ENCODE data around the gene GRIK4. TPM values are rescaled to one million over a fixed set of nuclear protein-coding genes. Genes with fewer than 3 reads are reported as not detected.

Gene GRIK4
- total RNA-seq, 4 donors from 2014 or later, result 0.09 TPM; not detected in 3

DNA sequence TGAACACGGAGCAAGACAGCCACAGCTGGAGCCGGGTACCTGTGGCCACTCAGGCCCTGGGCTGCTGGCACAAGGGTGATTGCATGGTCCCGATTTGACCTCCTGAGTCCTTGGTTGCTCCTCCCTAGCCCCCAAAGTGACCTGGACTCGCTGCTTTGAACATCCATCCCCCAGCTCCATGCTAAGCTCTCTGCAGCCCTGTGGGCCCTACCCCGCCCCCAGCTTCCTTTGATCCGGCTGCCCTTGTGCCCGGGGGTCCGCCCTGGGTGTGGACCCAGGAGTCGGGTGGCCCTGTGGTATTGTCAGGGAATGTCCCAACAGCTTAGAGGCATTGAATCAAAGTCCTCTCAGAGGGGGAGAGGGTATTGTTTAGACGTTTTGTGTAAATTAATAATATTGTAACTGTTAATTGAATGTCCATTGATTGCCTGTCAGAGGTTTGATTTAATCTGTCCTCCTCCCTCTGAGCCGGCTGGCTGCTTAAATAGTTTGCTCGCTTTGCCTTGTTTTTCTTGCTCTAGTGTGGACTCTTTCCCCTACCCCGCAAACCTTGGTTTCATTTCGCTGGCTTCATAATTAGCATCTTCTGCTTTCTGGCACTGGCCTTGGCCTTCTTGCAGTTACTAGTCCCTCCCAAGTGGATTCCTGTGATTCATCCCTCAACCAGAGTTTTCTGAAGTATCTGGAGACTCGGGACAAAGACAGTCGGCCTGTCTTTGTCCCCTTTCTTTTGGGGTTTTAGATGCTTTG lies 20.7 kb downstream of the GRIK4 start:
- TF ChIP-seq CTCF (IDR thresholded peaks at IDR 0.05), result no peak
- ATAC-seq (ENCODE audit: low FRiP score) (no peak), DNase-seq (ENCODE audit: low spot score) (no peak)

GRCh38 chr11:120532832-120533196 lies 21.3 kb downstream of the GRIK4 start:
- ATAC-seq (ENCODE audit: low FRiP score), result no peak
- TF ChIP-seq CTCF (IDR thresholded peaks at IDR 0.05), result no peak

GRCh38 chr11:120536091-120536796 lies 24.7 kb downstream of the GRIK4 start:
- DNase-seq (ENCODE audit: low spot score), result no peak
- no peak for ATAC-seq (ENCODE audit: low FRiP score)
- TF ChIP-seq CTCF (IDR thresholded peaks at IDR 0.05), result no peak

More at GRCh38 chr11:120532832-120533196, 21.3 kb downstream of the GRIK4 start:
- no peak for DNase-seq (ENCODE audit: low spot score)

DNA sequence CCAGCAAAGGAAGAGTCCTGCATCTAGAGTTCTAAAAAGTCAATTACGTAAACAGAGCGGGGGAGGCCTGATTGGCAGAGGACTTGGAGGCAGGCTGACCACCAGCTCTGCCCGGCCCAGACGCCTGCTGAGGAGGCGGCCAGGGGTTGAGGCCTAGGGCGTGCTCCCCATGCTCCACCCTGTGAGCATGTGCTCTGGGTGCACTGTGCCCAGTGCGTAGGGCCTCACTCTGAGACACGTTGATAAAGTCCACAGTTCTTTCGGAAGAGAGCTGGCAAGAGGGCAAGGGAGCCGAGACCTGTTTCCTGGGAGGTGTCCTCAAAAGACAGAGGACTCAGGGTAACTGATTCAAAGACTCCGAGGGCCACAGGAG lies 25.2 kb downstream of the GRIK4 start:
- no peak for DNase-seq (ENCODE audit: low spot score)
- no peak for TF ChIP-seq CTCF (IDR thresholded peaks at IDR 0.05)
- no peak for ATAC-seq (ENCODE audit: low FRiP score)

GRCh38 chr11:120537996-120538395 lies 26.4 kb downstream of the GRIK4 start:
- ATAC-seq (ENCODE audit: low FRiP score) (no peak), DNase-seq (ENCODE audit: low spot score) (no peak)
- TF ChIP-seq CTCF (IDR thresholded peaks at IDR 0.05), result no peak

- DNase-seq (ENCODE audit: low spot score) (no peak), ATAC-seq (ENCODE audit: low FRiP score) (no peak)
- TF ChIP-seq CTCF (IDR thresholded peaks at IDR 0.05), result no peak
Observed at GRCh38 chr11:120538707-120539106, 27.2 kb downstream of the GRIK4 start.

Measured in omental fat pad (tissue), 4 donors.